ACC112 (cell line): ENCODE data around the gene ZBTB12.
A peak's percentile ranks its signal among the peaks of the same experiment; 100 is the strongest.

Experiments
- H2AFZ ChIP-seq: fragments of 200-600 bp; sonication (generic); one replicate; pipeline ENCODE4 v1.6.0; 2017; ENCODE audit warnings: antibody characterized with exemption, low read length; ENCODE audit not compliant: unreplicated experiment
- H3K27ac ChIP-seq: fragments of 200-600 bp; sonication (generic); 2 replicates; pipeline ENCODE4 v1.5.1; 2014; ENCODE audit warnings: low read depth, mild to moderate bottlenecking, antibody characterized with exemption, low read length, moderate library complexity
- H3K27me3 ChIP-seq: fragments of 200-600 bp; sonication (generic); 2 replicates; pipeline ENCODE4 v1.6.1; 2014; ENCODE audit warnings: mild to moderate bottlenecking, antibody characterized with exemption, low read length, moderate library complexity, mixed read lengths; ENCODE audit not compliant: insufficient read depth
- H3K36me3 ChIP-seq: fragments of 200-600 bp; sonication (generic); 2 replicates; pipeline ENCODE4 v1.6.1; 2016; ENCODE audit warnings: mild to moderate bottlenecking, antibody characterized with exemption, low read length, moderate library complexity, mixed read lengths; ENCODE audit not compliant: insufficient read depth
- H3K4me1 ChIP-seq: fragments of 200-600 bp; sonication (generic); one replicate; pipeline ENCODE4 v1.6.1; 2016; ENCODE audit warnings: low read length, mixed read lengths; ENCODE audit not compliant: insufficient read depth, unreplicated experiment, control insufficient read depth
- H3K4me3 ChIP-seq: fragments of 200-600 bp; sonication (generic); 2 replicates; pipeline ENCODE4 v1.5.1; 2014; ENCODE audit warnings: mild to moderate bottlenecking, low read depth, low read length
- H3K79me2 ChIP-seq: fragments of 200-600 bp; sonication (generic); one replicate; pipeline ENCODE4 v1.6.0; 2016; ENCODE audit warnings: low read length; ENCODE audit not compliant: control insufficient read depth, unreplicated experiment, insufficient read depth

ZBTB12 gene

GRCh38 chr6:31901953-31902643, at the start of gene ZBTB12:
ZBTB12 (minus strand) TSS chr6:31902086; CDS start chr6:31901305, 781 bp downstream.
- Histone ChIP-seq H3K27me3 (no peaks in the 10 kb centered on the region), H3K79me2 (peaks cover 5% of the 10 kb centered on the region), H2AFZ (peak within 1 kb of the TSS; percentile 68), H3K36me3 (no peaks in the 10 kb centered on the region), H3K4me1 (peaks cover 18% of the 10 kb centered on the region), H3K27ac (peak within 1 kb of the TSS; percentile 33; the same call in 1 of the 2 replicates), H3K4me3 (peak within 1 kb of the TSS; percentile 79)

- Histone ChIP-seq H3K36me3 (0 out of 2 replicates have a peak, but pooled peaks cover 5% of the 10 kb centered on the region), H3K79me2 (peaks cover 5% of the 10 kb centered on the region), H3K27ac (no peak overlapping the region), H2AFZ (no peak overlapping the region), H3K4me3 (no peak overlapping the region), H3K4me1 (peaks cover 39% of the 10 kb centered on the region), H3K27me3 (no peaks in the 10 kb centered on the region)
Observed at GRCh38 chr6:31949926-31950548, 48.2 kb upstream of the ZBTB12 start.

- peaks cover 43% of the 10 kb centered on the region for H3K4me1 ChIP-seq
Observed at GRCh38 chr6:31948753-31949413, 47.0 kb upstream of the ZBTB12 start.

GRCh38 chr6:31948306-31948705, 46.4 kb upstream of the ZBTB12 start:
- H2AFZ ChIP-seq: no peak overlapping the region
- peaks cover 43% of the 10 kb centered on the region for H3K4me1 ChIP-seq
- no peak overlapping the region for H3K4me3 ChIP-seq

More at GRCh38 chr6:31948753-31949413, 47.0 kb upstream of the ZBTB12 start:
- Histone ChIP-seq H3K27ac (peak overlapping the region; percentile 51), H3K36me3 (0 out of 2 replicates have a peak, but pooled peaks cover 5% of the 10 kb centered on the region), H3K4me3 (peak overlapping the region; percentile 14; the same call in 1 of the 2 replicates), H3K79me2 (peaks cover 5% of the 10 kb centered on the region), H3K27me3 (no peaks in the 10 kb centered on the region), H2AFZ (no peak overlapping the region)

GRCh38 chr6:31947864-31948263, 46.0 kb upstream of the ZBTB12 start:
- Histone ChIP-seq H3K4me3 (no peak overlapping the region), H3K27me3 (no peaks in the 10 kb centered on the region), H3K36me3 (0 out of 2 replicates have a peak, but pooled peaks cover 5% of the 10 kb centered on the region), H2AFZ (no peak overlapping the region), H3K79me2 (peaks cover 5% of the 10 kb centered on the region), H3K27ac (peak overlapping the region; percentile 51; the same call in 1 of the 2 replicates), H3K4me1 (peaks cover 43% of the 10 kb centered on the region)

More at GRCh38 chr6:31948306-31948705, 46.4 kb upstream of the ZBTB12 start:
- Histone ChIP-seq H3K36me3 (0 out of 2 replicates have a peak, but pooled peaks cover 5% of the 10 kb centered on the region), H3K27ac (peak overlapping the region; percentile 51; the same call in 1 of the 2 replicates), H3K27me3 (no peaks in the 10 kb centered on the region), H3K79me2 (peaks cover 5% of the 10 kb centered on the region)

- H3K36me3 ChIP-seq: 0 out of 2 replicates have a peak, but pooled peaks cover 5% of the 10 kb centered on the region
- no peak overlapping the region for H3K27ac ChIP-seq
- peak overlapping the region; percentile 73; the same call in 1 of the 2 replicates for H3K4me3 ChIP-seq
- peaks cover 5% of the 10 kb centered on the region for H3K79me2 ChIP-seq
- no peaks in the 10 kb centered on the region for H3K27me3 ChIP-seq
- H3K4me1 ChIP-seq: peaks cover 43% of the 10 kb centered on the region
- H2AFZ ChIP-seq: no peak overlapping the region
Observed at GRCh38 chr6:31947070-31947675, 45.3 kb upstream of the ZBTB12 start.

GRCh38 chr6:31946370-31946885, 44.5 kb upstream of the ZBTB12 start:
- Histone ChIP-seq H3K4me3 (peak overlapping the region; percentile 73), H3K79me2 (peaks cover 5% of the 10 kb centered on the region), H3K27ac (peak overlapping the region; percentile 91), H2AFZ (no peak overlapping the region), H3K36me3 (no peaks in the 10 kb centered on the region), H3K4me1 (peaks cover 43% of the 10 kb centered on the region), H3K27me3 (no peaks in the 10 kb centered on the region)

- H3K27ac ChIP-seq: peak within 1 kb of the TSS; percentile 91
- peaks cover 5% of the 10 kb centered on the region for H3K79me2 ChIP-seq
- no peaks in the 10 kb centered on the region for H3K27me3 ChIP-seq
- peak within 1 kb of the TSS; percentile 73 for H3K4me3 ChIP-seq
- H2AFZ ChIP-seq: peak within 1 kb of the TSS; percentile 35
- peaks cover 43% of the 10 kb centered on the region for H3K4me1 ChIP-seq
- no peaks in the 10 kb centered on the region for H3K36me3 ChIP-seq
Observed at GRCh38 chr6:31945507-31946369, 43.9 kb upstream of the ZBTB12 start, which contains the start of gene CFB. CFB (plus strand) TSS chr6:31946095; CDS start chr6:31946222, 127 bp downstream.

- H3K36me3 ChIP-seq: no peaks in the 10 kb centered on the region
- peaks cover 46% of the 10 kb centered on the region for H3K4me1 ChIP-seq
- no peak overlapping the region for H2AFZ ChIP-seq
- peak overlapping the region; percentile 91 for H3K27ac ChIP-seq
- no peaks in the 10 kb centered on the region for H3K27me3 ChIP-seq
- H3K79me2 ChIP-seq: peaks cover 5% of the 10 kb centered on the region
- H3K4me3 ChIP-seq: peak overlapping the region; percentile 73
Observed at GRCh38 chr6:31945154-31945506, 43.2 kb upstream of the ZBTB12 start.
